SK-N-SH treated with all-trans-retinoic acid at 6 μM for 48 hours (cell line): ENCODE results near the gene TNRC6B.
A peak's percentile ranks its signal among the peaks of the same experiment; 100 is the strongest.

Source experiments
- ATAC-seq: fragments of 200-7000 bp; cut with Tn5 transposase; 3 replicates; pipeline ENCODE4 v1.9.1; 2020; ENCODE audit warnings: mild to moderate bottlenecking, moderate library complexity
- ARNTL ChIP-seq: fragments of 450-650 bp; formaldehyde crosslinking; IDR thresholded peaks from 2 replicates; pipeline ENCODE4 v1.5.0; 2020; ENCODE audit warnings: low read depth, mild to moderate bottlenecking, moderate library complexity, borderline replicate concordance
- BACH2 ChIP-seq: fragments of 250-450 bp; sonication (Bioruptor Pico); IDR thresholded peaks from 2 replicates; pipeline ENCODE4 v1.9.0; 2021; ENCODE audit warnings: mild to moderate bottlenecking, borderline replicate concordance
- CSDC2 ChIP-seq: fragments of 250-450 bp; sonication (Bioruptor Pico); IDR thresholded peaks from 2 replicates; pipeline ENCODE4 v1.5.0; 2020; ENCODE audit warnings: mild to moderate bottlenecking, moderate library complexity
- ESRRG ChIP-seq: fragments of 250-450 bp; sonication (Bioruptor Pico); IDR thresholded peaks from 2 replicates; pipeline ENCODE4 v1.6.1; 2021; ENCODE audit warnings: mild to moderate bottlenecking
- OSR1 ChIP-seq: fragments of 250-450 bp; sonication (Bioruptor Pico); IDR thresholded peaks from 2 replicates; pipeline ENCODE4 v1.8.0; 2022; ENCODE audit warnings: moderate library complexity, mild to moderate bottlenecking, inconsistent platforms
- POU6F1 ChIP-seq: fragments of 250-450 bp; sonication (Bioruptor Pico); IDR thresholded peaks from 2 replicates; pipeline ENCODE4 v1.8.0; 2021; ENCODE audit warnings: low read depth, mild to moderate bottlenecking, moderate library complexity, borderline replicate concordance
- PPARA ChIP-seq: fragments of 250-450 bp; sonication (Bioruptor Pico); IDR thresholded peaks from 2 replicates; pipeline ENCODE4 v1.5.0; 2020; ENCODE audit warnings: mild to moderate bottlenecking, borderline replicate concordance
- TCF4 ChIP-seq: fragments of 250-450 bp; sonication (Bioruptor Pico); IDR thresholded peaks from 2 replicates; pipeline ENCODE4 v1.8.0; 2021; ENCODE audit warnings: mild to moderate bottlenecking, moderate library complexity, borderline replicate concordance
- TOX ChIP-seq: fragments of 250-450 bp; sonication (Bioruptor Pico); IDR thresholded peaks from 2 replicates; pipeline ENCODE4 v1.8.0; 2021; ENCODE audit warnings: mild to moderate bottlenecking, moderate library complexity, borderline replicate concordance
- TSHZ2 ChIP-seq: fragments of 250-450 bp; sonication (Bioruptor Pico); IDR thresholded peaks from 2 replicates; pipeline ENCODE4 v1.5.0; 2020; ENCODE audit warnings: mild to moderate bottlenecking, moderate library complexity
- ZC3H10 ChIP-seq: fragments of 250-450 bp; sonication (Bioruptor Pico); IDR thresholded peaks from 2 replicates; pipeline ENCODE4 v1.5.1; 2021; ENCODE audit warnings: mild to moderate bottlenecking, moderate library complexity
- ZFP3 ChIP-seq: fragments of 250-450 bp; sonication (Bioruptor Pico); IDR thresholded peaks from 2 replicates; pipeline ENCODE4 v1.5.0; 2020; ENCODE audit warnings: mild to moderate bottlenecking, moderate library complexity
- ZFP30 ChIP-seq: fragments of 450-650 bp; formaldehyde crosslinking; IDR thresholded peaks from 2 replicates; pipeline ENCODE4 v1.5.0; 2022; ENCODE audit warnings: mild to moderate bottlenecking, moderate library complexity
- ZNF565 ChIP-seq: fragments of 450-650 bp; formaldehyde crosslinking; conservative IDR thresholded peaks from 2 replicates; pipeline ENCODE4 v1.5.0; 2020; ENCODE audit warnings: low read depth, mild to moderate bottlenecking, moderate library complexity
- ZNF8 ChIP-seq: fragments of 450-650 bp; formaldehyde crosslinking; IDR thresholded peaks from 2 replicates; pipeline ENCODE4 v1.5.0; 2020; ENCODE audit warnings: mild to moderate bottlenecking, moderate library complexity
- TF ChIP-seq, protein P1 (sequence below): fragments of 250-450 bp; sonication (Bioruptor Pico); IDR thresholded peaks from 2 replicates; pipeline ENCODE4 v1.5.1; 2020; ENCODE audit warnings: low read depth, mild to moderate bottlenecking, moderate library complexity
- TF ChIP-seq, protein P2 (sequence below): fragments of 250-450 bp; sonication (Bioruptor Pico); IDR thresholded peaks from 2 replicates; pipeline ENCODE4 v1.8.0; 2020; ENCODE audit warnings: mild to moderate bottlenecking, moderate library complexity, borderline replicate concordance
- TF ChIP-seq, protein P3 (sequence below): fragments of 250-450 bp; sonication (Bioruptor Pico); IDR thresholded peaks from 2 replicates; pipeline ENCODE4 v1.5.1; 2021; ENCODE audit warnings: mild to moderate bottlenecking, moderate library complexity

TNRC6B gene

GRCh38 chr22:40300884-40301672 is 123.4 kb downstream of the TNRC6B start (continued):
- TF ChIP-seq TSHZ2 (CRISPR knock-in tag), result no peak
- TF ChIP-seq ARNTL (CRISPR knock-in tag), result no peak
- TF ChIP-seq TCF4 (CRISPR knock-in tag), result no peak
- TF ChIP-seq ESRRG (CRISPR knock-in tag), result no peak
- TF ChIP-seq BACH2 (CRISPR knock-in tag), result no peak
- no peak for TF ChIP-seq PPARA (CRISPR knock-in tag)
- TF ChIP-seq ZFP30 (CRISPR knock-in tag), result no peak

DNA sequence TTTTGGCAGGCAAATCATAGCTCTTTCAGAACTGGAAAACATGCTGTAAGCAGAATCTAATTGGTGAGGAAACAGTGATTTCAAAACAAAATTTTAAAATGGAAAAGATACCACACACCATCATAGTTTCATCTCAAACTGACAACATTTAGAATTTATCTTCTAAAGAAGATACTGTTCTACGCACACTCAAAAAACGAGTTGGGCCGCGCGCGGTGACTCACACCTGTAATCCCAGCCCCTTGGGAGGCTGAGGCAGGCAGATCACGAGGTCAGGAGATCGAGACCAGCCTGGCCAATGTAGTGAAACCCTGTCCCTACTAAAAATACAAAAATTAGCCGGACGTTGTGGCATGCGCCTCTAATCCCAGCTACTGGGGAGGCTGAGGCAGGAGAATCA is 124.4 kb downstream of the TNRC6B start:
- TF ChIP-seq ZC3H10 (CRISPR knock-in tag), result no peak
- no peak for TF ChIP-seq ESRRG (CRISPR knock-in tag)
- no peak for TF ChIP-seq ZFP30 (CRISPR knock-in tag)
- no peak for TF ChIP-seq TOX (CRISPR knock-in tag)
- no peak for TF ChIP-seq ZFP3 (CRISPR knock-in tag)
- TF ChIP-seq ZNF8 (CRISPR knock-in tag), result no peak
- TF ChIP-seq, protein P1, sequence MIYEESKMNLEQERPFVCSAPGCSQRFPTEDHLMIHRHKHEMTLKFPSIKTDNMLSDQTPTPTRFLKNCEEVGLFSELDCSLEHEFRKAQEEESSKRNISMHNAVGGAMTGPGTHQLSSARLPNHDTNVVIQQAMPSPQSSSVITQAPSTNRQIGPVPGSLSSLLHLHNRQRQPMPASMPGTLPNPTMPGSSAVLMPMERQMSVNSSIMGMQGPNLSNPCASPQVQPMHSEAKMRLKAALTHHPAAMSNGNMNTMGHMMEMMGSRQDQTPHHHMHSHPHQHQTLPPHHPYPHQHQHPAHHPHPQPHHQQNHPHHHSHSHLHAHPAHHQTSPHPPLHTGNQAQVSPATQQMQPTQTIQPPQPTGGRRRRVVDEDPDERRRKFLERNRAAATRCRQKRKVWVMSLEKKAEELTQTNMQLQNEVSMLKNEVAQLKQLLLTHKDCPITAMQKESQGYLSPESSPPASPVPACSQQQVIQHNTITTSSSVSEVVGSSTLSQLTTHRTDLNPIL (CRISPR knock-in tag), result no peak
- TF ChIP-seq ZNF565 (CRISPR knock-in tag), result no peak
- no peak for TF ChIP-seq TCF4 (CRISPR knock-in tag)
- TF ChIP-seq, protein P2, sequence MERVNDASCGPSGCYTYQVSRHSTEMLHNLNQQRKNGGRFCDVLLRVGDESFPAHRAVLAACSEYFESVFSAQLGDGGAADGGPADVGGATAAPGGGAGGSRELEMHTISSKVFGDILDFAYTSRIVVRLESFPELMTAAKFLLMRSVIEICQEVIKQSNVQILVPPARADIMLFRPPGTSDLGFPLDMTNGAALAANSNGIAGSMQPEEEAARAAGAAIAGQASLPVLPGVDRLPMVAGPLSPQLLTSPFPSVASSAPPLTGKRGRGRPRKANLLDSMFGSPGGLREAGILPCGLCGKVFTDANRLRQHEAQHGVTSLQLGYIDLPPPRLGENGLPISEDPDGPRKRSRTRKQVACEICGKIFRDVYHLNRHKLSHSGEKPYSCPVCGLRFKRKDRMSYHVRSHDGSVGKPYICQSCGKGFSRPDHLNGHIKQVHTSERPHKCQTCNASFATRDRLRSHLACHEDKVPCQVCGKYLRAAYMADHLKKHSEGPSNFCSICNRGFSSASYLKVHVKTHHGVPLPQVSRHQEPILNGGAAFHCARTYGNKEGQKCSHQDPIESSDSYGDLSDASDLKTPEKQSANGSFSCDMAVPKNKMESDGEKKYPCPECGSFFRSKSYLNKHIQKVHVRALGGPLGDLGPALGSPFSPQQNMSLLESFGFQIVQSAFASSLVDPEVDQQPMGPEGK, result no peak
- TF ChIP-seq, protein P3, sequence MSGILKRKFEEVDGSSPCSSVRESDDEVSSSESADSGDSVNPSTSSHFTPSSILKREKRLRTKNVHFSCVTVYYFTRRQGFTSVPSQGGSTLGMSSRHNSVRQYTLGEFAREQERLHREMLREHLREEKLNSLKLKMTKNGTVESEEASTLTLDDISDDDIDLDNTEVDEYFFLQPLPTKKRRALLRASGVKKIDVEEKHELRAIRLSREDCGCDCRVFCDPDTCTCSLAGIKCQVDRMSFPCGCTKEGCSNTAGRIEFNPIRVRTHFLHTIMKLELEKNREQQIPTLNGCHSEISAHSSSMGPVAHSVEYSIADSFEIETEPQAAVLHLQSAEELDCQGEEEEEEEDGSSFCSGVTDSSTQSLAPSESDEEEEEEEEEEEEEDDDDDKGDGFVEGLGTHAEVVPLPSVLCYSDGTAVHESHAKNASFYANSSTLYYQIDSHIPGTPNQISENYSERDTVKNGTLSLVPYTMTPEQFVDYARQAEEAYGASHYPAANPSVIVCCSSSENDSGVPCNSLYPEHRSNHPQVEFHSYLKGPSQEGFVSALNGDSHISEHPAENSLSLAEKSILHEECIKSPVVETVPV (CRISPR knock-in tag), result no peak
- no peak for TF ChIP-seq PPARA (CRISPR knock-in tag)
- no peak for TF ChIP-seq ARNTL (CRISPR knock-in tag)

DNA sequence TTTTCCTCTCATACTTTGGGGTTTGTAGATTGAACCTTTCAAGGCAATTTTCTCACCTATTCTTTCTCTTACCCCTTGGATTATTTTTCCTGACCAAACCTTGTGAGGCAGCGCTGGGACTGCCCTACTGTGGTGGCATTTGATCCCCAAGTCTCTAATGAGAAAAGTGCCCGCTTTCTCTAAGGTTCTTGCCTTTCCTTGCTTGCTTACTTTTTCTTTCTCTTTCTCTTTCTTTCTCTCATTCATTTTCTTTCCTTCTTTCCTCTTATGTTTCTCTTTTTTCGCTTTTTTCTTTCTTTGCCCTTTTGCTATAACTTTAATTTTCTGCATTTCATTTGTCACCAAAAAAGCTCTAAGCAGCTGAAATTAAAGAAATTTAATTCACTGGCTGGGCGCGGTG is 127.9 kb downstream of the TNRC6B start:
- ATAC-seq, result no peak
- TF ChIP-seq, protein P3 (CRISPR knock-in tag), result no peak
- no peak for TF ChIP-seq CSDC2 (CRISPR knock-in tag)
- TF ChIP-seq ZC3H10 (CRISPR knock-in tag), result no peak
- TF ChIP-seq BACH2 (CRISPR knock-in tag), result no peak

More for the DNA sequence above, 124.4 kb downstream of the TNRC6B start:
- ATAC-seq, result no peak

DNA sequence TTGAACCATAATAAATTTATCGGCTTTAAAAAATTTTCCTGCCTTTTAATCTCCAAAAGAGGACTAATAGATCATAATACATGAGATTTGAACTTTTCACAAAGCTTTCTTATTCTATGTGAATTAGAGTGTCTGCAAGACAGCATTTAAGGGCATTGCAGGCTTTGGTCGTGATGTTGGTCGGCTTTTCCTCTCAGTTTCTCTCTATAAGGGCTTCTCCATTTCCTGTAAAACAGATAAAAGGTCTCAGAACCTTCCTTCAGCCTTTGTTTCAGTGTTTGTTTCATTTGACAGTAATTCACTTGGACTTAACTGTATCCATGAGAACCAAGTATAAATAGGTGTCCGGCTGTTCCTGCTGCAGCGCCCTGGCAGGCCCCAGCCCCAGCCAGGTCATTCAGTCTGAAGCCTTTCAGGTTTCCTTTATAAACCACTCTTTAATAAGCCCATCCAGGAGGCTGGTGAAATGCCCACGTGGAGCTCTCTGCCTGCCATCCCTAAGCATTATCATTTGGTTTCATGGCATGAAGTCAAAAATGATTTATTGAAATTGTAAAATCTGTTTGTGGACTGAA is 131.4 kb downstream of the TNRC6B start:
- peak; percentile 54 for ATAC-seq
- TF ChIP-seq ZNF565 (CRISPR knock-in tag), result no peak
- TF ChIP-seq POU6F1 (CRISPR knock-in tag), result no peak
- no peak for TF ChIP-seq OSR1 (CRISPR knock-in tag)
- TF ChIP-seq TSHZ2 (CRISPR knock-in tag), result no peak
- no peak for TF ChIP-seq ARNTL (CRISPR knock-in tag)
- no peak for TF ChIP-seq ZFP3 (CRISPR knock-in tag)
